ENCODE data around the gene DCXR. TPM values are rescaled to one million over a fixed set of nuclear protein-coding genes. Genes with fewer than 3 reads are reported as not detected.

Gene DCXR
- total and polyA plus RNA-seq, 2 of the 4 experiments (the other 2 are of a cell fraction) = 36.6 to 139 TPM

DNA sequence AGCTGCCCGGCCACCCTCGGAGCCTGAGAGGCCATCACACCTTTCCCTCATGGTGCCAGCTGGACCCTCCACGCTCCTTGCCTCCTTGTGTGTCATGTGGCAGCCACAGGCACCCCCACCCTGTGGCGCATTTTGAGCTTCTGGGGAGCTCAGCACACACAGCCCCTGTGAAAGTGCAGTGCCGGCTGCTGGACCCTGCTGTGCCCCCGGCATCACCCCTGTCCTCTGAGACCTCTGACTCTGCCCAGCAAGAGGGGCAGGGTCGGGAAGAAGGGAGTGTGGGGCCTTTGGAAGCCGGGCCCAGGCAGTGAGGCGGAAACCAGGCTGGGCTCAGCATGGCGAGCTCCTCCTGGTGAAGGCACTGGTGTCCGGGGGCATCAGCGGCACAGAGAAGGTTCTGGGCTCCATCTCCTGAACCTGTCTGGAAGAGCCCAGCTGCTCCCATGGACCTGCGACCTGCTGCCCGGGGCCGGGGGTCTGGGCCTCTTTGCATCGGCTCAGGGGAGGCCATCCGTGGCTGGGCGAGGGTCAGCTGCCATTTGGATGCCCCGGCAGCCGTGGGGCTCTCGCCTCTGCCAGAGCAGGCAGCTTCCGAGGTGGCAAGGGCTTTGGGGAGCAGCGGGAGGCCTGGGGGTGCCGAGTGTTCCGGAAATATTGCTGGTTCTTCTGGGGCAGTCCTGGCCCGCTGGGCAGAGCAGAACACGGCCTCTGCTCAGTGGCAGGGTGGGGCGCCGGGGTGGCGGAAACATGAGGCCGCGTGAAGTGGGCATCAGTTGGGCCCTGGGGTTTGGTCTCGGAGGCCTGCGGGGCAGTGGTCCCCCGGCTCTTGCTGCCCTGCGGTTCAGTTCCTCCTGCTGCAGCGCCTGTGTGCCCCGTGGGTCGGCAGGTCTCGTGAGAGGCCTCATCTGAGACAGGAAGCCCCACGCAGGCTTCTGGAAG is 32.7 kb downstream of the DCXR start:
- Histone ChIP-seq H2BK15ac (ENCODE audit: low read depth, low read length) (peak overlapping the region; percentile 100; the same call in 2 of the 3 replicates), H4K91ac (ENCODE audit: insufficient read depth, low read depth, low read length) (peak overlapping the region; percentile 99), H3K9me1 (ENCODE audit: insufficient read depth, low read length) (peaks cover 18% of the 10 kb centered on the region), H3K56ac (ENCODE audit: extremely low read depth, insufficient read depth, low read length) (peak overlapping the region; percentile 47; the same call in 1 of the 2 replicates), H4K5ac (ENCODE audit: low read depth, low read length) (peak overlapping the region; percentile 33), H3K4ac (ENCODE audit: low read depth, low read length) (peak overlapping the region; percentile 97), H3K36me3 (ENCODE audit: control insufficient read depth, insufficient read depth, low read length) (no peaks in the 10 kb centered on the region), H2BK20ac (ENCODE audit: low read depth, low read length) (peak overlapping the region; percentile 97), H3K23ac (ENCODE audit: low read depth, low read length) (peak overlapping the region; percentile 84), H3K27me3 (ENCODE audit: control insufficient read depth, insufficient read depth, low read length) (no peaks in the 10 kb centered on the region), H3K27ac (ENCODE audit: insufficient read depth, low read length) (peak overlapping the region; percentile 78), H3K14ac (replicated peaks; ENCODE audit: low read depth, low read length) (peak overlapping the region; percentile 96), H3K79me1 (ENCODE audit: low read depth in 1 of 2, low read length in 2 of 2) (peaks cover 11 to 33% of the 10 kb centered on the region in 2 experiments; a peak in 3 of 4 replicates), H4K8ac (ENCODE audit: low read depth in 2 of 2, low read length in 2 of 2) (peak overlapping the region; percentile 84 to 96), H2AK9ac (replicated peaks; ENCODE audit: low read depth, low read length, poor library complexity) (peak overlapping the region; percentile 98), H2AFZ (replicated peaks; ENCODE audit: low read length, poor library complexity) (peak overlapping the region; percentile 82), H3K9ac (ENCODE audit: low read depth, low read length) (peak overlapping the region; percentile 29; the same call in 1 of the 2 replicates), H2BK5ac (ENCODE audit: low read depth, low read length, poor library complexity, severe bottlenecking) (peak overlapping the region; percentile 95), H4K20me1 (ENCODE audit: insufficient read depth, low read length) (peaks cover 3% of the 10 kb centered on the region; the same call in 1 of the 2 replicates), H3K4me3 (ENCODE audit: insufficient read depth, low read depth, low read length) (no peak overlapping the region), H3K4me2 (ENCODE audit: low read depth, low read length) (no peak overlapping the region), H2AK5ac (ENCODE audit: low read depth, low read length) (peak overlapping the region; percentile 99), H3K4me1 (ENCODE audit: control insufficient read depth, insufficient read depth, low read length) (peaks cover 27% of the 10 kb centered on the region), H2BK120ac (ENCODE audit: low read depth, low read length) (peak overlapping the region; percentile 98), H3K18ac (ENCODE audit: low read depth, low read length) (peak overlapping the region; percentile 3; the same call in 1 of the 2 replicates), H3K9me3 (ENCODE audit: control insufficient read depth, insufficient read depth, low read length) (no peaks in the 10 kb centered on the region)
- in situ Hi-C loops (cut with MboI; ENCODE audit: low sequenced_read_pairs) (no loop called here), intact Hi-C loops (cut with micrococcal nuclease) (no loop called here), dilution Hi-C loops (cut with HindIII; ENCODE audit: low sequenced_read_pairs, unreplicated experiment) (no loop called here)
- ATAC-seq (ENCODE audit: low read depth) (no peak), DNase-seq (no peak)
- CTCF ChIA-PET = interaction anchor here (0.8 to 1.0 kb wide), 2 partner anchors 15 to 45 kb away, joined by 3 to 5 read pairs; no protein-coding TSS in a partner anchor
- POLR2A ChIA-PET (ENCODE audit: unreplicated experiment) = no interaction called here
- WGBS, 2 experiments (ENCODE audit: extremely low coverage in 2 of 2, insufficient read length in 1 of 2) = 92% methylated on average over 28 of the region's 41 CpGs; no CpG with 5 or more reads in 1 of the 2 experiments
- no peak for TF ChIP-seq BHLHE40 (IDR thresholded peaks at IDR 0.05; ENCODE audit: low read depth, low read length)
- no peak for TF ChIP-seq NFE2L2 (IDR thresholded peaks at IDR 0.05; ENCODE audit: low read depth, low read length)
- TF ChIP-seq, protein P1, sequence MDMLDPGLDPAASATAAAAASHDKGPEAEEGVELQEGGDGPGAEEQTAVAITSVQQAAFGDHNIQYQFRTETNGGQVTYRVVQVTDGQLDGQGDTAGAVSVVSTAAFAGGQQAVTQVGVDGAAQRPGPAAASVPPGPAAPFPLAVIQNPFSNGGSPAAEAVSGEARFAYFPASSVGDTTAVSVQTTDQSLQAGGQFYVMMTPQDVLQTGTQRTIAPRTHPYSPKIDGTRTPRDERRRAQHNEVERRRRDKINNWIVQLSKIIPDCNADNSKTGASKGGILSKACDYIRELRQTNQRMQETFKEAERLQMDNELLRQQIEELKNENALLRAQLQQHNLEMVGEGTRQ (IDR thresholded peaks at IDR 0.05; ENCODE audit: low read depth, low read length) = no peak
- TF ChIP-seq RAD21 (IDR thresholded peaks at IDR 0.05; ENCODE audit: low read length) = no peak
- no peak for TF ChIP-seq FOS (IDR thresholded peaks at IDR 0.05; ENCODE audit: low read depth, low read length)
- no peak for TF ChIP-seq MAZ (IDR thresholded peaks at IDR 0.05; ENCODE audit: borderline replicate concordance, low read depth, low read length)
- TF ChIP-seq CEBPB (IDR thresholded peaks at IDR 0.05; ENCODE audit: low read depth, low read length) = no peak
- TF ChIP-seq CHD1 (IDR thresholded peaks at IDR 0.05; ENCODE audit: low read depth, low read length) = no peak
- no peak for TF ChIP-seq MAFK (IDR thresholded peaks at IDR 0.05; ENCODE audit: low read depth, low read length)
- TF ChIP-seq, protein P2, sequence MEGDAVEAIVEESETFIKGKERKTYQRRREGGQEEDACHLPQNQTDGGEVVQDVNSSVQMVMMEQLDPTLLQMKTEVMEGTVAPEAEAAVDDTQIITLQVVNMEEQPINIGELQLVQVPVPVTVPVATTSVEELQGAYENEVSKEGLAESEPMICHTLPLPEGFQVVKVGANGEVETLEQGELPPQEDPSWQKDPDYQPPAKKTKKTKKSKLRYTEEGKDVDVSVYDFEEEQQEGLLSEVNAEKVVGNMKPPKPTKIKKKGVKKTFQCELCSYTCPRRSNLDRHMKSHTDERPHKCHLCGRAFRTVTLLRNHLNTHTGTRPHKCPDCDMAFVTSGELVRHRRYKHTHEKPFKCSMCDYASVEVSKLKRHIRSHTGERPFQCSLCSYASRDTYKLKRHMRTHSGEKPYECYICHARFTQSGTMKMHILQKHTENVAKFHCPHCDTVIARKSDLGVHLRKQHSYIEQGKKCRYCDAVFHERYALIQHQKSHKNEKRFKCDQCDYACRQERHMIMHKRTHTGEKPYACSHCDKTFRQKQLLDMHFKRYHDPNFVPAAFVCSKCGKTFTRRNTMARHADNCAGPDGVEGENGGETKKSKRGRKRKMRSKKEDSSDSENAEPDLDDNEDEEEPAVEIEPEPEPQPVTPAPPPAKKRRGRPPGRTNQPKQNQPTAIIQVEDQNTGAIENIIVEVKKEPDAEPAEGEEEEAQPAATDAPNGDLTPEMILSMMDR (conservative IDR thresholded peaks at IDR 0.05; ENCODE audit: low read depth, low read length) = no peak
- BruUV-seq (replicated peaks) = no TSS peak

All from IMR-90 (cell line).